Activated effector memory CD4-positive, alpha-beta T cell treated with anti-CD3 and anti-CD28 coated beads, Interleukin-2, amount 50 U/mL, for 16 hours (primary cell): ENCODE results near the gene TSACC.
"Not testable (repeated sequence)": the region's sequence is repeated elsewhere in the genome, so short reads cannot be mapped to it uniquely, and the experiment has no call there.

ENCODE experiments used
- DNase-seq: peaks from one replicate; pipeline ENCODE4 v3.0.0-alpha.2; 2020

Gene TSACC

DNA sequence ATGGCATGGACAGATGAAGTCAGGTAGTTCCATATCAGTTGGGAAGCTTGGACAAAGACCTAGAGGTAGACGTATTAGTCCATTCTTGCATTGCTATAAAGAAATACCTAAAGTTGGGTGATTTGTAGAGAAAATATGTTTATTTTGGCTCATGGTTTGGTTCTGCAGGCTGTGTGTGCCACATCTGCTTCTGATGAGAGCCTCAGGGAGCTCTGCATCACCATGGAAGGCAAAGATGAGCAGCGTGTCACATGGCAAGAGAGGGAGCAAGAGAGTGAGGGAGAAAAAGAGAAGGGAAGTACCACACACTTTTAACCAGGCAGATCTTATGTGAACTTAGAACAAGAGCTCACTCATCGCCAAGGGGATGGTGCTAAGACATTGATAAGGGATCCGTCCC, 9.0 kb downstream of the TSACC start:
- DNase-seq: no peak

DNA sequence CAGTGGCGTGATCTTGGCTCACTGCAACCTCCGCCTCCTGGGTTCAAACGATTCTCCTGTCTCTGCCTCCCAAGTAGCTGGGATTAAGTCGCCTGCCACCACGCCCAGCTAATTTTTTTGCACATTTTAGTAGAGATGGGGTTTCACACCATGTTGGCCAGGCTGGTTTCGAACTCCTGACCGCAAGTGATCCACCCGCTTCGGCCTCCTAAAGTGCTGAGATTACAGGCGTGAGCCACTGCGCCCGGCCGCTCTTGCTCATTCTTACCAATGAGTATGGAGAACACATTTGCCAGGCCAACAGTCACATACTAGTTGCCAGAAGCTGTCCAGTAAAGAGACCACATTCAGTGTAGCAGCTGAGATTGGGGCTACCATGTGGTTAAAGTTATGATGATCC, 14.2 kb downstream of the TSACC start:
- not testable (repeated sequence) for DNase-seq

DNA sequence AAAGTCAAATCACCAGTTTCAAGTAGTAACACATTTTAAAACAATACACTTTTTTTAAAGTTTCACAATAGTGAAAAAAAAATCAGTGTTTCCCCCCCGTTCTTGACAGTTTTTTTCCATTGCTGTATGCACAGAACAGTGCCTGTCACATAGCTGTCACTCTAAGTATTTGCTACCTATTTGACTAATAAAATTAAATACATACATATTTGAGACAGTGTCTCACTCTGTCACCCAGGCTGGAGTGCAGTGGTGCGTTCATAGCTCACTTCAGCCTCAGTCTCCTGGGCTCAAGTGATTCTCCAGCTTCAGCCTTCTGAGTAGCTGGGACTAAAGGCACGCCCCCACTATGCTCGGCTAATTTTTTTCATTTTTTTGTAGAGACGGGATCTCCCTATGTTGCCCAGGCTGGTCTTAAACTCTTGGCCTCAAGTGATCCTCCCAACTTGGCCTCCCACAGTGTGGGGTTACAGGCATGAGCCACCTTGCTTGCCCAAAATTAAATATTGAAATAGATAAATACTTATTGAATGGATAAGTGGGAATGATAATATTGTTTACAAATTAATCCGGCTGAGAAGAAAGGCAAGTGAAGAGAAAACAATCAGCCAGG, 18.0 kb downstream of the TSACC start:
- no peak for DNase-seq

- DNase-seq: peak; percentile 88
Measured at GRCh38 chr1:156356875-156357534, 18.7 kb downstream of the TSACC start.

DNA sequence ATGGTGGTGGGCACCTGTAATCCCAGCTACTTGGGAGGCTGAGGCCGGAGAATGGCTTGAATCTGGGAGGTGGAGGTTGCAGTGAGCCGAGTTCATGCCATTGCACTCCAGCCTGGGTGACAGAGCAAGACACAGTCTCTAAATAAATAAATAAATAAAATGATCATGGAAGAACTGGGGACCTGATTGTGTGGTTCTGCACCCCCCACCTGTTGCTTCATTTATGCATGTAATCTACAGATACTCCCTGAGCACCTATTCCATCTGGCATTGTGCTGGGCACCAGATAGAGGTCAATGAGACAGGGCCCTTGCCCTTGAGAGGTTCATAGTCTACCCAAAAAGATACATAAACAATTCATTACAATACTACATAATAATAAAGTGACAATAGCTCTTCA, 19.7 kb downstream of the TSACC start:
- DNase-seq: no peak

DNA sequence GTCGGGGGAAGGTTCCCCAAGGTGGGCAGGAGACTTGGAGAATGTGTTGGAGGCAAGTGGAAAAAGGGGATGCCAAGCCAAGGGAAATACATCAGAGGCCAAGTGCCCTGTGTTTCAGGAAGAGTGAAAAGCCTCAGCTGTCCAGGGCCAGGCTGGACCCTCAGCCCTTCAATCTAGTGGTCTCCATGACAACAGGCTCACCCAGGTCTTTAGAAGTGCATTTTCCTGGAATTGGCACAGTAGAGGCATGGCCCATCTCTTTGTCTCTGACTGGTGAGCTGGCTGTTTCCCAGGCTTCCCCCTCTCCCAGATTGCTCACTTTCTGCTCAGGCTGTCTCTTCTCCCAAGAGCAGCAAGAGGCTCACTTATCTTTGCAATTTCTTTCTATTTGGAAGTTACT, 20.3 kb downstream of the TSACC start:
- DNase-seq: no peak

DNA sequence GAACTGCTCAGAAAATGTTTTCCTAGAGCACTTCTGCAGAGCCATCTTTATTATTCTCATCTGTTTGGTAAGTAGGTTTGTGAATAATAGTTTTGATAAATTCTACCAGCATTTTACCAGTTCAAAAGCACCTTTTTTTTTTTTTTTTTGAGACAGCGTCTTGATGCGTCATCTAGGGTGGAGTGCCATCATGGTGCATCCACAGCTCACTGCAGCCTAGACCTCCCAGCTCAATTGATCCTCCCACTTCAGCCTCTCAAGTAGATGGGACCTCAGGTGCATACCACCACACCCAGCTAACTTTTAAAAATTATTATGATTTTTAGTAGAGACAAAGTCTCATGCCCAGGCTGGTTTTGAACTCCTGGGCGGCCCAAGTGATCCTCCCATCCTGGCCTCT, 20.9 kb downstream of the TSACC start:
- DNase-seq: no peak

GRCh38 chr1:156359973-156360372, 21.6 kb downstream of the TSACC start:
- DNase-seq: no peak

GRCh38 chr1:156360534-156360933, 22.2 kb downstream of the TSACC start:
- DNase-seq: no peak

DNA sequence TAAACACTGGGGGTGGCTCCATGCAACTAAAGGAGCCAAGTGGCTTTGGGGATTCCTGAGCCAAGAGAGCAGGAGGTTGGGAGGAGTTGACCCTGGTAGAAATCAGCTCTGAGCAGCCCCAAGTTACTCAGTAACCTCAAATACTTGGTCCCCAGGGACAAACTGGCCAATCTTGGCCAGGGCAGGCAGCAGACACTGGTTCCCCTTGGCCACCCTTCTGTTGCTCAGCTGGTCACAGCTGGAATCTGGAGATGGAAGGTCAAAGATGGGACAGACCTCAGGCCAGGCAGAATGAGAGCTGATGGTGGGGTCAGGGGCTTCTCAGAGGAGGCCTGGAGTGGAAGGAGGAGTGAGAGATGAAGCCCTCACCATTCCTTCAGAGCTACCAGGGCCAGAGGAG, 27.4 kb downstream of the TSACC start:
- DNase-seq: no peak

- no peak for DNase-seq
Measured at GRCh38 chr1:156366378-156367166, 28.2 kb downstream of the TSACC start.

GRCh38 chr1:156367383-156368156, 29.2 kb downstream of the TSACC start:
- no peak for DNase-seq

- DNase-seq: no peak
Measured at GRCh38 chr1:156368157-156368658, 29.9 kb downstream of the TSACC start.

GRCh38 chr1:156368889-156369684, 30.8 kb downstream of the TSACC start, which contains the start of gene RHBG:
RHBG (plus strand) TSS chr1:156369211; CDS start chr1:156369250, 39 bp downstream.
- DNase-seq: peak; percentile 68

DNA sequence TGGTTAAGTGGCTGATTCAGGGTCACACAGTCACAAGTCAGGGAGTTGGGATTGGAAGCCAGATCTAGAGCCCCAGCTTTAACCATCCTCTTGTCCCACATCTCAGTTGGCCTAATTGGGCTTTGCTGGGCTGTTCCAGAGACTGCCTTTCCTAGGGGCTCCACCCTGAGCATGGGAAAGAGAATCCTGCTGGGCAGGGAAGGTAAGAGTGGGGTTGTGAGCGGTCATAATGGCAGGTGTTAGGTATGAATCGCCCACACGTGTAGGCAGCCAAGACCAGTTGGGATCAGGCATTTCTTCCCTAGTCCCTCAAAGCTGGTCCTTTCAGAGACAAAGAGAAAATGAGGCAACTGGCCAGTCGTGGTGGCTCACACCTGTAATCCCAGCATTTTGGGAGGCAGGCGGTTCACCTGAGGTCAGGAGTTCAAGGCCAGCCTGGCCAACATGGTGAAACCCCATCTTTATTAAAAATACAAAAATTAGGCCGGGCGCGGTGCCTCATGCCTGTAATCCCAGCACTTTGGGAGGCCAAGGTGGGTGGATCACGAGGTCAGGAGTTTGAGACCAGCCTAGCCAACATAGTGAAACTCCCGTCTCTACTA, 31.5 kb downstream of the TSACC start:
- not testable (repeated sequence) for DNase-seq

GRCh38 chr1:156371553-156372264, 33.4 kb downstream of the TSACC start:
- DNase-seq: no peak

DNA sequence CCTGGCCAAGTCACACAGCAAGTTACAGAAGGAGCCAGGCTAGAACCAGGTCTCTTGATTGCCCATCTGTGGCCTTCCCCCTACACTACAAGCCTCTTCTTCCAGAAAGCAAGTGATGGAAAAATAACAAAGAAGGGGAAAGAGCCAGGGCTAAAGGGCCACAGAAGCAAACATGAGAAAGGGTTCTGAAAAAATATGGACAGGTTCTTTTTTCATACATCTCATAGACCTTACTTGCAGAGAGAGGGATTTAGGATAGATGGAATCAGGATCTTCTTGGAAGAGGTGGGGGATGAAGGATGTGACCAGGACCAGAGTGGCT, 33.9 kb downstream of the TSACC start:
- no peak for DNase-seq

DNA sequence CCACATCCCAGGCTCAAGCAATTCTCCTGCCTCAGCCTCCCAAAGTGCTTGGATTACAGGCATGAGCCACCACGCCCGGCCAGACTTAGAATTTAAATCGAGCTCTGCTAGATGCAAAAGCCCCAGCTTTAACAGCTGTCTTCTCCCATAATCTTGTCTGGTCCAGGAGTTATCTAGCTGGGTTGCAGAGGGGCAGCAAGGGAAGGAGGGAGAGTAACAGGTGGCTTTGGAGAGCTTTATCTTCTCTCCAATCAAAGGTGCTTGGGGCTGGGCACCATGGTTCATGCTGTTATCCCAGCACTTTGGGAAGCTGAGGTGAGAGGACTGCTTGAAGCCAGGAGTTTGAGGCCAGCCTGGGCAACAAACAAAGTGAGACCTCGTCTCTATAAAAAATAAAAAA, 34.5 kb downstream of the TSACC start:
- DNase-seq: no peak

DNA sequence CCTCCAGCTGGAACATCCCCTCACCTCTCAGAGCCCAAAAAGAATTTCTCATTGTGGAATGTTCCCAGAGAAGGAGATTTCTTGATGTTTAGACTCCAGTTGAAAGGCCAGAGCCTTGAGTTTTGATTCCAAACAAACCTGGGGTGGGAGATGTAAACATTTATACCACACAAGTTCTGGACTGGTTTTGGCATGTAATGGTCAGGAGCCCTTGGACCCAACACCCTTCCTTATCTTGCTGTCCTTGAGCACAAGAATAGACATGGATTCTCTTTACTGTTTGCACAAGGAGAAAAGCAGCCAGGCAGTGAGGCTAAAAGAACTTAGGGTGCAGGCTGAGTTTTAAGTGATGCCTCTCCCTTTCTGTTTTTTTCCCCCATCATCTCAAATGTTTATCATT, 35.2 kb downstream of the TSACC start:
- no peak for DNase-seq

- no peak for DNase-seq
Measured at GRCh38 chr1:156376146-156376545, 37.8 kb downstream of the TSACC start.
